ENCODE measurements around the gene ISYNA1. TPM values are rescaled to one million over a fixed set of nuclear protein-coding genes. Genes with fewer than 3 reads are reported as not detected.

The ISYNA1 gene
- total and polyA plus RNA-seq, 2 donors (not counting 1 experiment from before 2014, with no cell fraction given) = 22.6 to 28.3 TPM

- CTCF ChIA-PET = interaction anchor here (0.6 to 3.5 kb wide), 16 partner anchors 9 to 214 kb away, joined by 3 to 17 read pairs (median 5); partner anchors contain the start of gene LSM4
- POLR2A ChIA-PET = interaction anchor here (0.7 to 2.8 kb wide), 4 partner anchors 9 to 227 kb away, joined by 3 to 15 read pairs (median 4); partner anchors contain the start of gene MPV17L2
- H3K27me3 Mint-ChIP-seq = peaks cover 28% of the 10 kb centered on the region
- Histone ChIP-seq H3K27me3 (replicated peaks in 1 of 4; ENCODE audit: control extremely low read depth in 1 of 4, control insufficient read depth in 3 of 4, insufficient read depth in 4 of 4, low read length in 3 of 4) (peaks cover 0 to 43% (median 28%) of the 10 kb centered on the region in 4 experiments), H2AFZ (ENCODE audit: insufficient read depth, low read depth, low read length, poor library complexity, severe bottlenecking) (peak overlapping the region; percentile 51), H3K79me2 (ENCODE audit: control insufficient read depth, insufficient read depth, low read length) (peaks cover 28% of the 10 kb centered on the region), H4K20me1 (ENCODE audit: control insufficient read depth, insufficient read depth, low read length, poor library complexity, severe bottlenecking) (peaks cover 54% of the 10 kb centered on the region), H3K4me3 (ENCODE audit: control extremely low read depth in 1 of 5, extremely low read depth in 1 of 5, insufficient read depth in 1 of 5, low read depth in 2 of 5, low read length in 4 of 5) (peak overlapping the region in 4 of 5 experiments; percentile 41 to 67 (median 52)), H3K36me3 (replicated peaks in 1 of 2; ENCODE audit: control extremely low read depth in 1 of 2, control insufficient read depth in 1 of 2, extremely low read depth in 1 of 2, insufficient read depth in 2 of 2, low read length in 1 of 2) (no peaks in the 10 kb centered on the region), H3K27ac (ENCODE audit: low read length in 2 of 2) (no peak overlapping the region), H3K9ac (ENCODE audit: low read length) (peak overlapping the region; percentile 63), H3K4me1 (ENCODE audit: control insufficient read depth in 2 of 2, insufficient read depth in 2 of 2, low read length in 2 of 2) (peaks cover 64 to 75% of the 10 kb centered on the region in 2 donors), H3K4me2 (replicated peaks; ENCODE audit: low read depth, low read length, poor library complexity, severe bottlenecking) (peak overlapping the region; percentile 97), H3K9me3 (ENCODE audit: control extremely low read depth in 1 of 3, control insufficient read depth in 2 of 3, insufficient read depth in 1 of 3, low read length in 2 of 3) (peaks cover 0 to 28% (median 0%) of the 10 kb centered on the region in 3 donors)
- H3K4me3 Mint-ChIP-seq = peak overlapping the region; percentile 83
- intact Hi-C loops (cut with micrococcal nuclease) = loop anchor here (1.0 to 5.0 kb wide), 2 partner anchors 9 to 33 kb away; partner anchors contain the start of gene GDF15
- peak overlapping the region; percentile 38 for H3K27ac Mint-ChIP-seq
- H3K4me1 Mint-ChIP-seq = peaks cover 60% of the 10 kb centered on the region
- no peaks in the 10 kb centered on the region for H3K9me3 Mint-ChIP-seq (ENCODE audit: insufficient read depth)
- WGBS (ENCODE audit: insufficient coverage) = under 1% methylated on average over 97 of the region's 97 CpGs
- peak; percentile 48 for ATAC-seq (ENCODE audit: low read depth)
- TF ChIP-seq CTCF (IDR thresholded peaks at IDR 0.05) (no peak), EZH2 (IDR thresholded peaks at IDR 0.05; ENCODE audit: borderline replicate concordance, insufficient read depth, low read depth, low read length, poor library complexity, severe bottlenecking) (no peak)
- DNase-seq = peak; percentile 62
Observed at GRCh38 chr19:18419699-18420460, 18.1 kb downstream of the ISYNA1 start.
